Nephron (organoid): ENCODE data around the gene POLE.
A peak's percentile ranks its signal among the peaks of the same experiment; 100 is the strongest.
"Not testable (repeated sequence)": the region's sequence is repeated elsewhere in the genome, so short reads cannot be mapped to it uniquely, and the experiment has no call there.

Experiments
- H3K27ac Mint-ChIP-seq, 3 experiments: 2 replicates each; pipeline ENCODE4 v1.8.0; 2020; ENCODE audit warnings: mixed read lengths in 3 of 3, mild to moderate bottlenecking in 2 of 3, moderate library complexity in 1 of 3
- H3K27me3 Mint-ChIP-seq: 2 replicates; pipeline ENCODE4 v1.8.0; 2021; ENCODE audit warnings: low read depth, mild to moderate bottlenecking, moderate library complexity, mixed read lengths
- H3K36me3 Mint-ChIP-seq: 2 replicates; pipeline ENCODE4 v1.8.0; 2020; ENCODE audit warnings: low read depth, mixed read lengths
- H3K4me1 Mint-ChIP-seq: 2 replicates; pipeline ENCODE4 v1.8.0; 2020; ENCODE audit warnings: mixed read lengths
- H3K4me3 Mint-ChIP-seq, 3 experiments: 2 replicates each; pipeline ENCODE4 v1.8.0; 2020; ENCODE audit warnings: mild to moderate bottlenecking in 3 of 3, mixed read lengths in 3 of 3, moderate library complexity in 2 of 3
- H3K9me3 Mint-ChIP-seq: 2 replicates; pipeline ENCODE4 v1.8.0; 2020; ENCODE audit warnings: mixed read lengths
- TF ChIP-seq, protein P1 (sequence below), 3 experiments: fragments of 200-600 bp; sonication (generic); IDR thresholded peaks; one replicate each; pipeline ENCODE4 v1.5.0; 2021; ENCODE audit warnings: antibody characterized with exemption in 3 of 3; ENCODE audit not compliant: unreplicated experiment in 3 of 3

Gene POLE

DNA sequence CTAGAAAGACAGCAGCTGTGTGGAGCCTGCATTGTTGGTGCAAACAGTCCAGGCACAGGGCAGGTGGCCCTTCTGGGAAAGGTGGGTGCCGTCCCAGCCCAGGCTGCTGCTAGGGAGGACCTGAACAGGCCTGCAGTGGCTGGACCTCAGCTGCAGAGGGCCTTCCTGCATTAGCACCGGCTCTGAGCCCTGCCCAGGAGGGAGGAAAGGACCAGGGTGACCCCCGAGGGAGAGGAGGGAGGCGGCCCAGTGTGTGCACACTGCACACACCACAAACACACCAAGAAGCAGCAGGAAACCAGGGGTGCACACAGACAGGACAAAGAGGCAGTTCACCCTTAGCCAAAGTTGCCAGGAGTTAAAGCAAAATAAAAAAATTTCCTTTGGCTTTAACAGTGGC, 15.5 kb upstream of the POLE start:
- Mint-ChIP-seq H3K27ac (peak overlapping the region in 1 of 3 experiments; percentile 61), H3K4me3 (no peak overlapping the region), H3K36me3 (peaks cover 43% of the 10 kb centered on the region), H3K9me3 (no peaks in the 10 kb centered on the region), H3K27me3 (no peaks in the 10 kb centered on the region), H3K4me1 (peaks cover 11% of the 10 kb centered on the region)
- TF ChIP-seq, protein P1, sequence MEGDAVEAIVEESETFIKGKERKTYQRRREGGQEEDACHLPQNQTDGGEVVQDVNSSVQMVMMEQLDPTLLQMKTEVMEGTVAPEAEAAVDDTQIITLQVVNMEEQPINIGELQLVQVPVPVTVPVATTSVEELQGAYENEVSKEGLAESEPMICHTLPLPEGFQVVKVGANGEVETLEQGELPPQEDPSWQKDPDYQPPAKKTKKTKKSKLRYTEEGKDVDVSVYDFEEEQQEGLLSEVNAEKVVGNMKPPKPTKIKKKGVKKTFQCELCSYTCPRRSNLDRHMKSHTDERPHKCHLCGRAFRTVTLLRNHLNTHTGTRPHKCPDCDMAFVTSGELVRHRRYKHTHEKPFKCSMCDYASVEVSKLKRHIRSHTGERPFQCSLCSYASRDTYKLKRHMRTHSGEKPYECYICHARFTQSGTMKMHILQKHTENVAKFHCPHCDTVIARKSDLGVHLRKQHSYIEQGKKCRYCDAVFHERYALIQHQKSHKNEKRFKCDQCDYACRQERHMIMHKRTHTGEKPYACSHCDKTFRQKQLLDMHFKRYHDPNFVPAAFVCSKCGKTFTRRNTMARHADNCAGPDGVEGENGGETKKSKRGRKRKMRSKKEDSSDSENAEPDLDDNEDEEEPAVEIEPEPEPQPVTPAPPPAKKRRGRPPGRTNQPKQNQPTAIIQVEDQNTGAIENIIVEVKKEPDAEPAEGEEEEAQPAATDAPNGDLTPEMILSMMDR (IDR thresholded peaks at IDR 0.05; ENCODE audit: unreplicated experiment in 3 of 3): no peak

DNA sequence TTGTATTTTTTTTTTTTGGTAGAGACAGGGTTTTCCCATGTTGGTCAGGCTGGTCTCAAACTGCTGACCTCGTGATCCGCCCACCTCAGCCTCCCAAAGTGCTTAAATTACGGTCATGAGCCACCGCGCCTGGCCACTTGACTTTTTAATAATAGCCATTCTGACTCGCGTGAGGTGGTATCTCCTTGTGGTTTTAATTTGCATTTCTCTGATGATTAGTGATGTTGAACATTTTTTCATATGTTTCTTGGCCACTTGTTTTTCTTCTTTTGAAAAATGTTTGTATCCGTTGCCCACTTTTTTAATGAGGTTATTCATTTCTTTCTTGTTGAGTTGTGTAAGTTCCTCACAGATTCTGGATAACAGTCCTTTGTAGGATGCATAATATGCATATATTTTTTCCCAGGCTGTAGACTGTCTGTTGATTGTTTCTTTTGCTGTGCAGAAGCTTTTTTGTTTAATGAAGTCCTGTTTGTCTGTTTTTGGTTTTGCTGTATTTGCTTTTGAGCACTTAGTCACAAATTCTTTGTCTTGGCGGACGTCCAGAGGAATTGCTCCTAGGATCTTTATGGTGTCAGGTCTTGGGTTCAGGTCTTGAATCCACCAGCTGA, 13.2 kb upstream of the POLE start:
- Mint-ChIP-seq H3K9me3 (no peaks in the 10 kb centered on the region), H3K4me3 (no peak overlapping the region), H3K4me1 (peaks cover 7% of the 10 kb centered on the region), H3K27me3 (no peaks in the 10 kb centered on the region), H3K27ac (no peak overlapping the region), H3K36me3 (peaks cover 43% of the 10 kb centered on the region)
- TF ChIP-seq, protein P1 (IDR thresholded peaks at IDR 0.05; ENCODE audit: unreplicated experiment in 3 of 3): no peak

DNA sequence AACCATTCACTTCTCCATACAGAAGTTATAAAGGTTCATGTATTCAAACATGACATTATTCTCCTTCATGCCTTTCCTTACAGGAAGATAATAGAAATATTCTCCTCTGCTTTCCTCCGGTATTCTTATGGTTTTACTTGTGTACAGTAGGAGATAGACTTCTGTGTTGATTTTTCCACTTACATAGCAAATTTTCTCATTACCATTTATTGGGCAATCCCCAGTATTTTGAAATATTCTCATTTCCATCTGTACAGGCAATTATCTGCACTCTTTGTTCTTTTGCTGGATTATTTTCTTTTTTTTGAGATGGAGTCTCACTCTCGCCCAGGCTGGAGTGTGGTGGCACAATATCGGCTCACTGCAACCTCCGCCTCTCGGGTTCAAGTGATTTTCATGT, 11.2 kb upstream of the POLE start:
- H3K27me3 Mint-ChIP-seq: no peaks in the 10 kb centered on the region

DNA sequence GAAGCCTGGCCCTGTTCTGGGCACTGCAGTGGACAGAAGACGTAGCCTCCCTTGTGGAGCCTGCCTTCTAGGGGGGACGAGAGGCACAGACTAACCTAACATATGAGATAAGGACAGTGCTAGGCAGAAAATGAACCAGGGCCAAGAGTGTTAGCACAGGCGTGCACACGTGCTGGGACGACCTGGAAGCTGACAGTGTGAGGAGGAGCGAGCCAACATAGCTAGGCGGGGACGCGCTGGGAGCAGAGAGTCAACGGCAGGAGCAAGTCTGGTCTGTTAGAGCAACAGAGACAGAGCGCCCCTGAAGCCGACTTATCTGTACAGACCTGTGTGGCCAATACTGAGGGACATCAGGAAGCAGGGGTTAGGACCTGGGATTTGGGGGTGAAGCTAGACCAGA, 8.3 kb upstream of the POLE start:
- Mint-ChIP-seq H3K4me3 (no peak overlapping the region), H3K27me3 (no peaks in the 10 kb centered on the region), H3K27ac (no peak overlapping the region), H3K36me3 (peaks cover 33% of the 10 kb centered on the region), H3K4me1 (no peaks in the 10 kb centered on the region), H3K9me3 (no peaks in the 10 kb centered on the region)
- TF ChIP-seq, protein P1 (IDR thresholded peaks at IDR 0.05; ENCODE audit: unreplicated experiment in 3 of 3): no peak

More for the DNA sequence above, 11.2 kb upstream of the POLE start:
- TF ChIP-seq, protein P1 (IDR thresholded peaks at IDR 0.05; ENCODE audit: unreplicated experiment in 3 of 3): no peak
- H3K4me1 Mint-ChIP-seq: peaks cover under 1% of the 10 kb centered on the region
- peaks cover 34% of the 10 kb centered on the region for H3K36me3 Mint-ChIP-seq
- no peak overlapping the region for H3K27ac Mint-ChIP-seq
- H3K4me3 Mint-ChIP-seq: no peak overlapping the region
- H3K9me3 Mint-ChIP-seq: no peaks in the 10 kb centered on the region

DNA sequence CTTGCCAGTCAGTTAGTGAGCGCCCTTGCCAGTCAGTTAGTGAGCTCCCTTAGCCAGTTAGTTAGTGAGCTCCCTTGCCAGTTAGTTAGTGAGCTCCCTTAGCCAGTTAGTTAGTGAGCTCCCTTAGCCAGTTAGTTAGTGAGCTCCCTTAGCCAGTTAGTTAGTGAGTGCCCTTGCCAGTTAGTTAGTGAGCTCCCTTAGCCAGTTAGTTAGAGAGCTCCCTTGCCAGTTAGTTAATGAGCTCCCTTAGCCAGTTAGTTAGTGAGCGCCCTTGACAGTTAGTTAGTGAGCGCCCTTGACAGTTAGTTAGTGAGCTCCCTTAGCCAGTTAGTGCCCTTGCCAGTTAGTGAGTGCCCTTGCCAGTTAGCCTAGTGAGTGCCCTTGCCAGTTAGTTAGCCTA, 7.7 kb upstream of the POLE start:
- peaks cover 32% of the 10 kb centered on the region for H3K36me3 Mint-ChIP-seq
- H3K27ac Mint-ChIP-seq, H3K27me3 Mint-ChIP-seq, H3K9me3 Mint-ChIP-seq, H3K4me1 Mint-ChIP-seq, H3K4me3 Mint-ChIP-seq: not testable (repeated sequence)

DNA sequence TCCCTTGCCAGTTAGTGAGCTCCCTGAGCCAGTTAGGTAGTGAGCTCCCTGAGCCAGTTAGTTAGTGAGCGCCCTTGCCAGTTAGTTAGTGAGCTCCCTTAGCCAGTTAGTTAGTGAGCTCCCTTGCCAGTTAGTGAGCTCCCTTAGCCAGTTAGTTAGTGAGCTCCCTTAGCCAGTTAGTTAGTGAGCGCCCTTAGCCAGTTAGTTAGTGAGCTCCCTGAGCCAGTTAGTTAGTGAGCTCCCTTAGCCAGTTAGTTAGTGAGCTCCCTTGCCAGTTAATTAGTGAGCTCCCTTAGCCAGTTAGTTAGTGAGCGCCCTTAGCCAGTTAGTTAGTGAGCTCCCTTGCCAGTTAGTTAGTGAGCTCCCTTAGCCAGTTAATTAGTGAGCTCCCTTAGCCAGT, 4.9 kb upstream of the POLE start:
- Mint-ChIP-seq H3K27me3 (peaks cover 11% of the 10 kb centered on the region), H3K36me3 (peaks cover 21% of the 10 kb centered on the region)
- not testable (repeated sequence) for H3K9me3 Mint-ChIP-seq, H3K27ac Mint-ChIP-seq, H3K4me1 Mint-ChIP-seq, H3K4me3 Mint-ChIP-seq

DNA sequence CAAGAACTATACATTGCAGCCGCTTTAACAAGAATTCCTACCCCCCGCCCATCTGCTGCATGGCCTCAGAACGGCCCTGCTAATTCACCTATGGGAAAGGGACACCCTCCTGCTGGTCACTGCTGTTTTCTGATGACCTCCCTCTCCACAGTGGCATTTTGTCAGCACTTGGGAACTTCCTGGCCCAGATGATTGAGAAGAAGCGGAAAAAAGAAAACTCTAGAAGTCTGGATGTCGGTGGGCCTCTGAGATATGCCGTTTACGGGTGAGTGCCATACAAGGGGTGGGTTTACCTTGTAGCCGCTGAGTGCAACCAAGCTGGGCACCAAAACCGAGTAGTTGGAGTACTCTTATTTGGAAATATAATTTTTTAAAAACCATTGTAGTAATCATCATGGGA, 3.0 kb upstream of the POLE start:
- TF ChIP-seq, protein P1 (IDR thresholded peaks at IDR 0.05; ENCODE audit: unreplicated experiment in 3 of 3): no peak
- Mint-ChIP-seq H3K36me3 (peaks cover 13% of the 10 kb centered on the region), H3K4me3 (peak overlapping the region; percentile 78 to 85 (median 80)), H3K27ac (no peak overlapping the region), H3K27me3 (peaks cover 11% of the 10 kb centered on the region), H3K9me3 (no peaks in the 10 kb centered on the region), H3K4me1 (peaks cover 10% of the 10 kb centered on the region)
